ENCODE data around the gene ARHGAP40.

The ARHGAP40 gene

GRCh38 chr20:38685271-38685670 lies 83.7 kb downstream of the ARHGAP40 start:
- DNase-seq (ENCODE audit: low read depth): no peak

- peak; percentile 14 for DNase-seq (ENCODE audit: low read depth)
Measured at GRCh38 chr20:38685853-38686473, 84.4 kb downstream of the ARHGAP40 start.

- DNase-seq (ENCODE audit: low read depth): peak; percentile 11
Measured at GRCh38 chr20:38692436-38693411, 91.1 kb downstream of the ARHGAP40 start.

- no peak for DNase-seq (ENCODE audit: low read depth)
Measured at GRCh38 chr20:38697306-38697705, 95.7 kb downstream of the ARHGAP40 start.

GRCh38 chr20:38698541-38698940 lies 96.9 kb downstream of the ARHGAP40 start:
- no peak for DNase-seq (ENCODE audit: low read depth)

GRCh38 chr20:38700141-38700540 lies 98.5 kb downstream of the ARHGAP40 start:
- DNase-seq (ENCODE audit: low read depth): no peak

All from activated T-helper 9 cell treated with anti-CD3 and anti-CD28 coated beads, Interleukin-2, amount 50 U/mL, for 16 hours (primary cell).